HG03575 (cell line): ENCODE measurements around the gene CCDC27.

Experiments
- ATAC-seq: cut with Tn5 transposase; IDR thresholded peaks from one replicate; pipeline ENCODE4 v1.9.1; 2021; ENCODE audit not compliant: unreplicated experiment, insufficient number of reproducible peaks, low FRiP score; ENCODE audit errors: extremely low read depth

Gene CCDC27

GRCh38 chr1:3733883-3734589 lies 18.2 kb upstream of the CCDC27 start:
- no peak for ATAC-seq

- no peak for ATAC-seq
These were observed 17.6 kb upstream of the CCDC27 start for GRCh38 chr1:3734602-3735001.

GRCh38 chr1:3735027-3735681 lies 17.1 kb upstream of the CCDC27 start:
- ATAC-seq, result no peak

- no peak for ATAC-seq
These were observed 16.6 kb upstream of the CCDC27 start for GRCh38 chr1:3735688-3736087.

- ATAC-seq, result no peak
These were observed 16.1 kb upstream of the CCDC27 start for GRCh38 chr1:3736131-3736561.

GRCh38 chr1:3736708-3737107 lies 15.5 kb upstream of the CCDC27 start:
- ATAC-seq, result no peak

GRCh38 chr1:3738943-3739342 lies 13.3 kb upstream of the CCDC27 start:
- no peak for ATAC-seq

GRCh38 chr1:3740042-3740441 lies 12.2 kb upstream of the CCDC27 start:
- ATAC-seq, result no peak

GRCh38 chr1:3740752-3741151 lies 11.5 kb upstream of the CCDC27 start:
- ATAC-seq, result no peak

- ATAC-seq, result no peak
These were observed 10.4 kb upstream of the CCDC27 start for GRCh38 chr1:3741566-3742438.

- ATAC-seq, result no peak
These were observed 9.6 kb upstream of the CCDC27 start for GRCh38 chr1:3742439-3743298.

- no peak for ATAC-seq
These were observed 8.8 kb upstream of the CCDC27 start for GRCh38 chr1:3743421-3743820.

- no peak for ATAC-seq
These were observed 8.4 kb upstream of the CCDC27 start for GRCh38 chr1:3743826-3744225.

- ATAC-seq, result no peak
These were observed 7.6 kb upstream of the CCDC27 start for GRCh38 chr1:3744646-3745045.

GRCh38 chr1:3745071-3745470 lies 7.2 kb upstream of the CCDC27 start:
- ATAC-seq, result no peak

GRCh38 chr1:3745590-3746381 lies 6.5 kb upstream of the CCDC27 start:
- no peak for ATAC-seq

GRCh38 chr1:3746389-3746829 lies 5.8 kb upstream of the CCDC27 start:
- ATAC-seq, result no peak

GRCh38 chr1:3746830-3747521 lies 5.3 kb upstream of the CCDC27 start:
- ATAC-seq, result no peak
